Measurements from ENCODE around the gene ABCF3. TPM values are rescaled to one million over a fixed set of nuclear protein-coding genes. Genes with fewer than 3 reads are reported as not detected.
A peak's percentile ranks its signal among the peaks of the same experiment; 100 is the strongest.

Gene ABCF3
- 10 to 100 TPM; 44.1 to 93.0 (median 72.7) TPM for total RNA-seq
- 100 to 1,000 TPM in 1 of 3 donors, 10 to 100 TPM in 2; 68.5 to 108 (median 79.3) TPM for polyA plus RNA-seq
- long read RNA-seq, donor 1, transcript ABCF3-203 (21 exons, 2,624 nt): major isoform, 64 of 76 reads
- long read RNA-seq, donor 1, partial matches to known transcripts: 2 of 76 reads
- long read RNA-seq, donor 1, other reads (novel, unspliced or antisense): 8 of 76 reads
- long read RNA-seq, donor 2, transcript ABCF3-203 (21 exons, 2,624 nt): major isoform, 142 of 196 reads
- long read RNA-seq, donor 2, partial matches to known transcripts: 13 of 196 reads
- long read RNA-seq, donor 2, other reads (novel, unspliced or antisense): 41 of 196 reads

- ATAC-seq (peak; percentile 35 to 63 (median 48)), DNase-seq (peak; percentile 70 to 89)
- TF ChIP-seq CTCF (IDR thresholded peaks at IDR 0.05): no peak
- H3K4me1 ChIP-seq: peaks cover 26% of the 10 kb centered on the region
- H3K27me3 ChIP-seq (ENCODE audit: insufficient read depth in 3 of 3, low read length in 2 of 3): no peaks in the 10 kb centered on the region
- peak within 1 kb of the TSS; percentile 93 for H3K4me3 ChIP-seq
- intact Hi-C loops (cut with DNase I): loop anchor here (2.0 kb wide), 1 partner anchor 62 kb away; the partner anchor contains the start of genes ALG3 (in 2 of the 2) and EEF1AKMT4 (in 2 of the 2)
- WGBS, 3 donors: 0 to 1% (median 1%) methylated on average over 44 to 45 of the region's 45 CpGs
- no peaks in the 10 kb centered on the region for H3K9me3 ChIP-seq
- peaks cover 30 to 79% of the 10 kb centered on the region in 2 donors for H3K36me3 ChIP-seq (ENCODE audit: insufficient read depth in 1 of 2, low read depth in 1 of 2)
- H3K27ac ChIP-seq: peak within 1 kb of the TSS; percentile 92
Observed at GRCh38 chr3:184186184-184186901, at the start of gene ABCF3. Gene ABCF3 (plus strand): TSS chr3:184186199. CDS start chr3:184186208, 9 bp downstream.

- no peak overlapping the region for H3K27ac ChIP-seq
- ATAC-seq (no peak), DNase-seq (no peak)
- intact Hi-C loops (cut with DNase I): loop anchor here (5.0 to 10.0 kb wide), 2 partner anchors 42 to 246 kb away; no protein-coding TSS in a partner anchor
- peaks cover 24% of the 10 kb centered on the region for H3K4me1 ChIP-seq
- H3K4me3 ChIP-seq: no peak overlapping the region
- peaks cover 31 to 86% of the 10 kb centered on the region in 2 donors for H3K36me3 ChIP-seq (ENCODE audit: insufficient read depth in 1 of 2, low read depth in 1 of 2)
- 81 to 91% (median 84%) methylated on average over 10 of the region's 10 CpGs for WGBS, 3 donors
- H3K27me3 ChIP-seq (ENCODE audit: insufficient read depth in 3 of 3, low read length in 2 of 3): no peaks in the 10 kb centered on the region
- H3K9me3 ChIP-seq: no peaks in the 10 kb centered on the region
- no peak for TF ChIP-seq CTCF (IDR thresholded peaks at IDR 0.05)
Observed at GRCh38 chr3:184140436-184140835, 45.6 kb upstream of the ABCF3 start.

- H3K36me3 ChIP-seq (ENCODE audit: insufficient read depth in 1 of 2, low read depth in 1 of 2): peaks cover 31 to 98% of the 10 kb centered on the region in 2 donors
- H3K9me3 ChIP-seq: no peaks in the 10 kb centered on the region
- WGBS, 3 donors: 90 to 95% (median 92%) methylated on average over 7 of the region's 7 CpGs
- H3K4me1 ChIP-seq: peaks cover 20% of the 10 kb centered on the region
- no peak overlapping the region for H3K4me3 ChIP-seq
- ATAC-seq: no peak
- H3K27ac ChIP-seq: no peak overlapping the region
- intact Hi-C loops (cut with DNase I): loop anchor here (5.0 to 10.0 kb wide), 2 partner anchors 40 to 247 kb away; no protein-coding TSS in a partner anchor
- no peak for DNase-seq
- H3K27me3 ChIP-seq (ENCODE audit: insufficient read depth in 3 of 3, low read length in 2 of 3): no peaks in the 10 kb centered on the region
- no peak for TF ChIP-seq CTCF (IDR thresholded peaks at IDR 0.05)
Observed at GRCh38 chr3:184142199-184142598, 43.8 kb upstream of the ABCF3 start.

- Histone ChIP-seq H3K27me3 (ENCODE audit: insufficient read depth in 3 of 3, low read length in 2 of 3) (no peaks in the 10 kb centered on the region), H3K27ac (no peak overlapping the region), H3K36me3 (ENCODE audit: insufficient read depth in 1 of 2, low read depth in 1 of 2) (peaks cover 28 to 87% of the 10 kb centered on the region in 2 donors), H3K4me1 (peaks cover 20% of the 10 kb centered on the region), H3K4me3 (no peak overlapping the region), H3K9me3 (no peaks in the 10 kb centered on the region)
- no peak for ATAC-seq
- intact Hi-C loops (cut with DNase I): loop anchor here (5.0 to 10.0 kb wide), 2 partner anchors 39 to 249 kb away; no protein-coding TSS in a partner anchor
- TF ChIP-seq CTCF (IDR thresholded peaks at IDR 0.05): no peak
- 88 to 93% (median 91%) methylated on average over 3 of the region's 3 CpGs for WGBS, 3 donors
- no peak for DNase-seq
Observed at GRCh38 chr3:184143327-184143726, 42.7 kb upstream of the ABCF3 start.

Measured in psoas muscle (tissue), 8 donors.